HFF-Myc (cell line): Measurements from ENCODE around the gene PRIM2.
"Not testable (repeated sequence)": the region's sequence is repeated elsewhere in the genome, so short reads cannot be mapped to it uniquely, and the experiment has no call there.

Experiments
- DNase-seq: peaks from one replicate; pipeline ENCODE4 v3.0.0-alpha.2; 2011; ENCODE audit warnings: low read depth; ENCODE audit errors: extremely low read depth
- H3K4me3 ChIP-seq: replicated peaks from 2 replicates; pipeline ENCODE4 v1.5.1; 2011; ENCODE audit warnings: low read depth, mild to moderate bottlenecking, control low read depth, low read length
- CTCF ChIP-seq: IDR thresholded peaks from 2 replicates; pipeline ENCODE4 v1.5.1; 2012; ENCODE audit warnings: mild to moderate bottlenecking, low read depth, low read length, control low read depth; ENCODE audit errors: missing control alignments

Gene PRIM2

GRCh38 chr6:57359766-57360165 lies 42.3 kb downstream of the PRIM2 start:
- H3K4me3 ChIP-seq, DNase-seq: not testable (repeated sequence)

- DNase-seq, H3K4me3 ChIP-seq: not testable (repeated sequence)
These were observed 44.9 kb downstream of the PRIM2 start for GRCh38 chr6:57362340-57362739.

- not testable (repeated sequence) for DNase-seq
These were observed 47.7 kb downstream of the PRIM2 start for GRCh38 chr6:57365076-57365583.

GRCh38 chr6:57368965-57369731 lies 51.7 kb downstream of the PRIM2 start:
- H3K4me3 ChIP-seq, DNase-seq: not testable (repeated sequence)

More at GRCh38 chr6:57365076-57365583, 47.7 kb downstream of the PRIM2 start:
- H3K4me3 ChIP-seq = not testable (repeated sequence)

GRCh38 chr6:57371779-57372178 lies 54.3 kb downstream of the PRIM2 start:
- not testable (repeated sequence) for H3K4me3 ChIP-seq, DNase-seq

DNA sequence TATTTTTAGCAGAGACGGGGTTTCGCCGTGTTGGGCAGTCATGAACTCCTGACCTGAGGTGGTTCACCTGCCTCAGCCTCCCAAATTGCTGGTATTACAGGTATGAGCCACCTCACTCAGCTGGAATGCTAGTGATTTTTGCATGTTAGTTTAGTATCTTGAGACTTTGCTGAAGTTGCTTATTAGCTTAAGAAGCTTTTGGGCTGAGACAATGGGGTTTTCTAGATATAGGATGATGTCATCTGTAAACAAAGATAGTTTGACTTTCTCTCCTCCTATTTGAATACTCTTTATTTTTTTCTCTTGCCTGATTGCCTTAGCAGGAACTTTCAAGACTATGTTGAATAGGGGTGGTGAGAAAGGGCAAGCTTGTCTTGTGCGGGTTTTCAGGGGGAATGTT lies 57.3 kb downstream of the PRIM2 start:
- H3K4me3 ChIP-seq, DNase-seq: not testable (repeated sequence)

DNA sequence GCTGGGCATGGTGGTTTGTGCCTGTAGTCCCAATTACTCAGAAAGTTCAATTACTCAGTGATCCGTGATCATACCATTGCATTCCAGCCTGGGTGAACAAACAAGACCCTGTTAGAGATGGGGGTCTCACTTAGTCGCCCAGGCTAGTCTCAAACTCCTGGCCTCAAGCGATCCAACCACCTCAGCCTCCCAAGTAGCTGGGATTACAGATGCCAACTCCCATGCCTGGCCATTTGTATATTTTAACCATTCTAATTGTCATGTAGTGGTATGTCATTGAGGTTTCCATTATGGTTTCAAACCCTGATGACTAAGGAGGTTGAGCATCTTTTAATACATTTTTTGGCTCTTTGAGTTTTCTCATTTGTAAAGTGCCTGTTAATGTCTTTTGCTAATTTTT lies 58.7 kb downstream of the PRIM2 start:
- not testable (repeated sequence) for DNase-seq

GRCh38 chr6:57389038-57389592 lies 71.7 kb downstream of the PRIM2 start:
- H3K4me3 ChIP-seq, DNase-seq: not testable (repeated sequence)

More for the DNA sequence above, 58.7 kb downstream of the PRIM2 start:
- H3K4me3 ChIP-seq = not testable (repeated sequence)

GRCh38 chr6:57390818-57391217 lies 73.4 kb downstream of the PRIM2 start:
- not testable (repeated sequence) for DNase-seq, H3K4me3 ChIP-seq

GRCh38 chr6:57392047-57392446 lies 74.6 kb downstream of the PRIM2 start:
- not testable (repeated sequence) for H3K4me3 ChIP-seq, DNase-seq

DNA sequence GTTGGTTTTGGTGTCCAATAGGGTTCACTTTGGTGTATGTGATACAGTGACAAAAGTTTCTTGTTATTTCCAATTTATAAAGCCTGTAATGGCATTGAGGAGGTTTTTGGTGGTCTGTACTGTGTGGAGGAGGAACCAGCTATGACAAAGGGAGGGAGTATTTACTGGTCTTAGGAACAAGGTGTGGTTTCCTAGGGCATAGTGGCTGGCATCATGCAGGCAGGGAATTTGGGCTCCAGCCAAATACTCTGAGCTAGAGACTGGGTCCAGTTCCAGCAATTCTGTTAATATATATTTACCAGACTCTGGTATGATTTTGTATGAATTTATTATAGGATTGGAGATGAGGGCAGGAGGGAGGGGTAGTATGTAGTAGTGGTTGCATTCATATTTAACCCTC lies 101.9 kb downstream of the PRIM2 start:
- H3K4me3 ChIP-seq, DNase-seq: not testable (repeated sequence)

DNA sequence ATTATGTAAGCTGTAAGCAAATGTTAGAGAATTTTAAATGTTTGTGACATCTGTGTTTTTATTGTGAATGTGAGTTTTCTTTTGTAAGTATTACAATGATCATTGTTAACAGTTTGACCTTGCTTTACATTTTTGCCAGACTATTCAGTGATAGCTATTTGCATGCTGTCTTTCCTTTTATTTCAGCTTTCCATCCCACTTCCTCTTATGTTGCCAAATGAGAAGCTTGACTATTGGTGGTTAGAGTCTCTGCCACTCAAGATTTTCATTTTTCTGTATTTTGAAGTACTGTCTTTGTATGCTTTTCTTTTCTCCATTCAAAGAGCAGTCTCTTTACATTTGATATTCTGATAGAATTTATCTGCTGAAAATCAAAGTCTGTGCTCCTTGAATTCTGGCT lies 104.1 kb downstream of the PRIM2 start:
- no peak overlapping the region for H3K4me3 ChIP-seq
- no peak for TF ChIP-seq CTCF
- no peak for DNase-seq

- no peak for TF ChIP-seq CTCF
- H3K4me3 ChIP-seq = no peak overlapping the region
- DNase-seq = no peak
These were observed 106.0 kb downstream of the PRIM2 start for GRCh38 chr6:57423468-57423867.

DNA sequence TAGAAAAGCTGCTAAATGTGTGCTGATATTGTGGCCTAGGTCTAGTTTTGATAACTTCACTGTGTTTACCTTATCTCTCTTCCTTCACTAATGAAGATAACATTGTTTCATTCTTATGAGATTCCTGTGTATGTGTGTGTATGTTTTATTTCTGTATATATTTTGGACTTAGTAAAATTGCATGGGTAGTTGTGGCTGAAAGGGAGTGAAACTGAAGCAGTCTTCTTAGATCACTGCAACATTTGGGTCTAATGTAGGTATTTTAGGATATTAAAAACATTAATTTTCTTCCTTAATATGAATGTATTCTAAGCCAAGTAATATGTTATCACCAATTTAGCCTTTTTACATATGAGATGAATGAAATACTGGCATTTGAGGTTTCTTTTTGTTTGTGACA lies 114.3 kb downstream of the PRIM2 start:
- not testable (repeated sequence) for H3K4me3 ChIP-seq, DNase-seq
